Inflammatory macrophage treated with lipopolysaccharide for 4 hours (primary cell): Measurements from ENCODE around the gene POP5.
A peak's percentile ranks its signal among the peaks of the same experiment; 100 is the strongest.
"Not testable (repeated sequence)": the region's sequence is repeated elsewhere in the genome, so short reads cannot be mapped to it uniquely, and the experiment has no call there.

Source experiments
- DNase-seq: peaks from one replicate; pipeline ENCODE4 v3.0.0-alpha.2; 2020

The POP5 gene, protein sequence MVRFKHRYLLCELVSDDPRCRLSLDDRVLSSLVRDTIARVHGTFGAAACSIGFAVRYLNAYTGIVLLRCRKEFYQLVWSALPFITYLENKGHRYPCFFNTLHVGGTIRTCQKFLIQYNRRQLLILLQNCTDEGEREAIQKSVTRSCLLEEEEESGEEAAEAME

DNA sequence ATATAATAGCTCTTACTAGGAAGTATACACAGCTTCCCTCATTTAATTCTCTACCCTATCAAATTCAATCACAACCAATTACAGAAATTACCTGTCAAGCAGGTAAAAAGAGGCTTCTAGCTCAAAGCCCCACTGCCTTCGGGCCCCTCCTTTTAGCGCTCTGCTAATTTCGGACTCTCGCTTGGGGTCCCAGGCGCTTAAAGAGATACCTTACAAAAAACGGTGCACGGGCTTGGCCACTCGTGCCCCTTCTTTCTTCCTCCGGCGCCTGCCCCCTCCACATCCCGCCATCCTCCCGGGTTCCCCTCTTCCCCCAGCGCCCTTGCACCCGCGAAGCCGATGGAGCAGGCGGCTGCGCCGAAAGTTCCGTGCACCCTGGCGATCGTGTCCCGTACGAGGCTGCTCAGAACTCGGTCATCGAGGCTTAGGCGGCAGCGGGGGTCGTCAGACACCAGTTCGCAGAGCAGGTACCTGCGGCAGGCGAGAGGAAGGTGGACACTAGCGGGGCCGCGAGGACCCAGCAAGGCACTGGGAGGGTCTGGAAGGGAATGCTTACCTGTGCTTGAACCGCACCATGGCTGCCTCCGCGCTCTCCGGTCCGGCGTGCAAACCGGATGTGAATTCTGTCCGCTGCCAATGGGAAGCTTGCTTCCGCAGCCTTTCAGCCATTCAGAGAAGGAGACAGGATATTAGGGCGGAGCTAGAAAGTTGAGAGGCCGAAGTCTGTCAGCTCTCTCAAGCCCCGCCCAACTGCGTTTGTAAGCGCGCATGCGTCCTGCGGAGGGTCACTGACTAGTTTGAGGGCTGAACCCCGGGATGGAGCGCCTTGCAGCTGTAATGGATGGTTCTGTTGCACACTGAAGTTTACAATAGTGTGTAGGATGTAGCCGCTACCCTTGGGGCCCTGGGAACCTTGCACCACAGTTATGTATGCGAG is at the start of gene POP5:
TSS of gene POP5 (minus strand) at position 616 of the 937 bp plus-strand sequence. CDS start at position 576, 40 bp downstream.
- DNase-seq, result peak; percentile 99

DNA sequence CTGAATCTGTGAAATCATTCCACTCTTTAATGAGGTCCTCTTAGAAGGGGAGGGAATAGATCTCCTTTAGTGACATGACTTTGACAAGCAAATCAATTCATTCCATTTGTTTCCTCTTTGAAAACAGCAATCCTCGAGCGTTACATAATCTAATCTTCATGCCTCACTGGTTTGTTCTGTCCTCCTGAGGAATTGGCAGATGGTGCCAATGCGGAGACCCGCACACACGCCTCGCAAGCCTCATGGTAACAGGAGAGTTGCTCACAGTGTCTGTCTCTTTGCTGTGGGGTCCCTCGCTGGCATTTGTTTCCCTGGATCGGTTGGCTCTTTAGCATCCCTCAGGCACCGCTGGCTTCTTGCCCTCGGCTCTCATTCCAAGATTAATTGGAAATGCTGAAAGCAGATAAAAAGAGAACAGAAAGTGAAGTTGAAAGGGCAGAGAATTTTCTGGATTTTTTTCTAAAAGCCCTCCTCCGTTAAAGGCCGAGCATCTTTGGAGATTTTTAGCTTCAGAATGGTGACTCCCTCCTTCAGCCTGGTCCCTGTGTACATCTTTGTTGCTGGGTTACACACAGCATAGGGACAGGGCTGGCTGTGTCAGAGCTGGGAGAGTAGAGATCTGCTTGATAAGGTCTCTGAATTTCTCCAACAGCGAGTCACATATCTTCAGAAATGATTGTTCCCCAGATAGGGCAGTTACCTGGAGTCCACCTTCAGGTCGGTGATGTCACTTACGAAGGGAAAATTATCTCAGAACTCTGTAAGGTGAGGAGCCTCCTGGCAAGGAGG is 49.1 kb upstream of the POP5 start:
- no peak for DNase-seq

DNA sequence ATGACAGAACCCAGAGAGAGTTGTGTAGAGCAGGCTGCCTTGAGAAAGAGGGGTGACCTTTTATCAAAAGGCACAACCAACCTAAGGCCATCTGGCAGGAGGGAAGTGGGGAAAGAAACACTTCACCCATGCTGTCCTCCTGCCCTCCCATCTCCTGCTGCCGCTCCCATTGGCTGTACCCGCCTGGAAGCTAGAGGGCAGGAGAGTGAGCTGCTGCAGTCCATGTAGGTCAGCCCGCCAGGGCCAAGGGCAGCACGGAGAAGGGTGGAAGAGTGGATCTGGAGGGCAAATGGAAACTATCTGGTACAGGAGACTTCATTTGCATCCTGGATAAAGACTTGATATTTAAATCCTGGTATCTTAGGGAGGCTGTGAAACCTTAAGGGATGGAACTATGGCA is 47.7 kb upstream of the POP5 start:
- no peak for DNase-seq

DNA sequence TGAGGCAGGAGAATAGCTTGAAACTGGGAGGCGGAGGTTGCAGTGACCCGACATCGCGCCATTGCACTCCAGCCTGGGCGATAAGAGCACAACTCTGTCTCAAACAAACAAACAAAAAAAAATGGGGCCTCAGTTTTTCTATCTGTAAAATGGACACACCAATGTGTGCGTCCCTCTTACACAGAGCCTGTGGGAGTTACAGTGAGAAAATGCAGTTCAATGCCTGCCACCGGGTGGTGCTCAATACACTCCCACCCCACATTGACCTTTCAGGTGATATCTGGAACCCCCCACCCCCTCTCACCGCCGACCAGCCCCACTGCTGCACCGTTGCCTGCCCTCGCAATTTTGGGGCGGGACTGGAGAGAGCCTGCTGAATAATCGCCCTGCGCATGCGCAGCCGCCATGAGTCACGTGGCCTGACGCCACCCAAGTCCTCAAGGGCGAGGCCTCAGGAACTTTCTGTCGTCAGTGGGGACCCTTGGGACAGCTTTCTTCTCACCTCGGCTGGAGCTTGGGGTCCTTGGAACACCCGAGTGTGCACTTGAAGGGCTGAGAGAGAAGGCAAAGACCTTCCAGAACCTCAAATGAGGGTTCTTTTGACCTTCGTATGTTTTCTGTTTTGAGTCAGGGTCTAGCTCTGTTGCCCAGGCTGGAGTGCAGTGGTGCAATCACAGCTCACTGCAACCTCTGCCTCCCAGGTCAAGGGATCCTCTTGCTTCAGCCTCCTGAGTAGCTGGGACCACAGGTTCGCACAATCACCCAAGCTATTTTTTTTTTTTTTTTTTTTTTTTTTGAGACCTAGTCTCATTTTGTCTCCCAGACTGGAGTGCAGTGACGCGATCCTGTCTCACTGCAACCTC is 44.6 kb upstream of the POP5 start:
- no peak for DNase-seq

DNA sequence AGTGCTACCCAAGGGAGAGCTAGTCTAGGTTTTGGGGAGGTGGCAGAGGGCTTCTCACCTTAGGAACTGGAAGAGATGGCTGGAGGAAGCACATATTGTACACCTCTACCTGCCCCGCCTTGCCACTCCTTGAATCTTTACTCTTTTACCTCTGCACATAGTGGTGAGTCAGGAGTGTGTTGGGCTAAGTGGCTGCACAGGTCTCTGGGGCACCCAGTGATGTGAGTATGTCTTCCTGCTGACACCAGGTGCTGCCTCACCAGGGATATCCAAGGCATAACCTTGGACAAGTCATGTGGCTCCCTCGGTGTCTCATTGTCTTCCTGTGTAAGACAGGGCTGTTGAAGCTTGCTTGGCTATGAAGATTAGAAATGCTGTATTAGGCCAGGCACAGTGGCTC is 39.4 kb upstream of the POP5 start:
- DNase-seq, result no peak

DNA sequence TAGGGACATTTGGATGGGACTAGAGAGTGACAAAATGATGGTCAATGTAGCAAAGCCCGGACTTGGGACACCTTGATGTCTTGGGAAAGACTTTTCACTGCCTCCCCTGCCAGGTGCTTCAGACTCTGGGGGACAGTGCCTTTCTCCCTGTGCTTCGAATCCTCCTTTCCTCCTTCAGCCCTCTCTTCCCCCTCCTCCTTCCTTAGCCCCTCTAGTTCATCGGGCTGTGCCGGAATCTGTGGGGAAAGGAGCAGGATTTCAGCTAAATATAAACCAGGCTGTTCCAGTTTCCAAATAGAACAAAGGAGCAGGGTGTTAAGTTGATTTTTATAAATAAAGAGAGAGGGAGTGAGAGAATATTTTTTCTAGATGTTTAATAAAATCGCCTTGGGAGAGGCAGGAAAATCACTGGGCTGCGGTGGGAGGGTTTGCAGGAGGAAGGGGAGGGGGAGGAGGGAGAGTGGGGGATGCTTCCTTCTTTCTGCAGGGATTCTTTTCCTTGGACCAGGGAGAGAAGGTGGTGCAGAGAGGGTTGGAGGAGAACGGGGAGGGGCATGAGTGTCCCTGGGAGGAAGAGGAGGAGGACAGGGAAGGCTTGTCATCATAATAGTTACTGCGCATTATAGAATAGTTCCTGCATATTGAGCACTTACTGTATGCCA is 37.9 kb upstream of the POP5 start:
- no peak for DNase-seq

DNA sequence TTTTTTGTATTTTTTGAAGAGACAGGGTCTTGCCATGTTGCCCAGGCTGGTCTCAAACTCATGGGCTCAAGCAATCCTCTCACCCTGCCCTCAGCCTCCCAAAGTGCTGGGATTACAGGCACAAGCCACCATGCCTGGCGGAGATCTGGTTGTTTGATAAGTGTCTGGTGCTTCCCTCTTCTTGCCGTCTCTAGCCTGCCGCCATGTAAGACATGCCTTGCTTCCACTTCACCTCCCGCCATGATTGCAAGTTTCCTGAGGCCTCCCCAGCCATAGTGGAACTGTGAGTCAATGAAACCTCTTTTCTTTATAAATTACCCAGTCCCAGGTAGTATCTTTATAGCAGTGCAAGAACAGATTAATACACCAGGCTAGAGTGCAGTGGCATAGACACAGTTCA is 36.6 kb upstream of the POP5 start:
- not testable (repeated sequence) for DNase-seq

DNA sequence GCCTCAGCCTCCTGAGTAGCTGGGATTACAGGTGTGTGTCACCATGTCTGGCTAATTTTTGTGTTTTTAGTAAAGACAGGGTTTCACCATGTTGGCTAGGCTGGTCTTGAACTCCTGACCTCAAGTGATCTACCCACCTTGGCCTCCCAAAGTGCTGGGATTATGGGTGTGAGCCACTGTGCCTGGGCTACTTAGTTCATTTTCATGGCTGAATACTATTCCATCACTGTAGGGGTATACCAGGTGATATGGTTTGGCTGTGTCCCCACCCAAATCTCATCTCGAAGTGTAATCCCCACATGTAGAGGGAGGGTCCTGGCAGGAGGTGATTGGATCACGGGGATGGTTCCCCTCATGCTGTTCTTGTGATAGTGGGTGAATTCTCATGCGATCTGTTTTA is 36.0 kb upstream of the POP5 start:
- DNase-seq, result not testable (repeated sequence)

DNA sequence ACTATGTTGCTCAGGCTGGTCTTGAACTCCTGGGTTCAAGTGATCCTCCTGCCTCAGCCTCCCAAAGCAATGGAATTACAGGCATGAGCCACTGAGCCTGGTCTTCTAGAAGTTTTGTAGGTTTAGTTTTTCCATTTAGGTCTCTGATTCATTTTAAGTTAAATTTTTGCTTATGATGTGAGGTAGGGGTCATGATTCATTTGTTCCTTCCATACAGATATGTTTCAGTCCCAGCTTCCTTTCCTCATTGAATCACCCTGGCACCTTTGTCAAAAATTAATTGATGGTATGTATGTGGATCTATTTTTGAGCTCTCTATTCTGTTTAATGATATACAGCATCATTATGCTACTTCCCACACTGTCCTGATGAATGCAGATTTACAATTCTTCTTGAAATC is 33.6 kb upstream of the POP5 start:
- DNase-seq, result no peak

DNA sequence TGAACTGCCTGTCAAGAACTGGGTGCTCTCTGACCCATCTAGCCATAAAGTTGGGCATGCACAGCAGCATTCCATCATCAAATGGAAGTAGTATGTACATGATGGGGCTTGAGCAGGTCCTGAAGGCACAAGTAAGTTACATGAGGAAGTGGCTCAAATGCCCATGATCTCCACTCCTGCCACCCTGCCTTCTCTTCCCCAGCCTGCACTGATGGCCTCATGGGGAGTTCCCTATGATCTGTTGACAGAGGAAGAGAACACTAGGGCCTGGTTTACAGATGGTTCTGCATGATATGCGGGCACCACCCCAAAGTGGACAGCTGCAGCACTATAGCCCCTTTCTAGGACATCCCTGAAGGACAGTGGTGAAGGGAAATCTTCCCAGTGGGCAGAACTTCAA is 30.3 kb upstream of the POP5 start:
- peak; percentile 11 for DNase-seq

DNA sequence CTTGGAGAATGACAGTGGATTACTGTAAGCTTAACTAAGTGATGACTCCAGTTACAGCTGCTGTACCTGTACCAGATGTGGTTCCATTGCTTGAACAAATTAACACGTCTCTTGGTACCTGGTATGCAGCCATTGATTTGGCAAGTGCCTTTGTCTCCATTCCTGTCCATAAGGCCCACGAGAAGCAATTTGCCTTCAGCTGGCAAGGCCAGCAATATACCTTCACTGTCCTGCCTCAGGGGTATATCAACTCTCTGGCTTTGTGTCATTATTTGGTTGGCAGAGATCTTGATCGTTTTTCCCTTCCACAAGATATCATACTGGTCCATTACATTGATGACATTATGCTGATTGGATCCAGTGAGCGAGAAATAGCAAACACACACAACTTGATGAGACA is 29.4 kb upstream of the POP5 start:
- no peak for DNase-seq

DNA sequence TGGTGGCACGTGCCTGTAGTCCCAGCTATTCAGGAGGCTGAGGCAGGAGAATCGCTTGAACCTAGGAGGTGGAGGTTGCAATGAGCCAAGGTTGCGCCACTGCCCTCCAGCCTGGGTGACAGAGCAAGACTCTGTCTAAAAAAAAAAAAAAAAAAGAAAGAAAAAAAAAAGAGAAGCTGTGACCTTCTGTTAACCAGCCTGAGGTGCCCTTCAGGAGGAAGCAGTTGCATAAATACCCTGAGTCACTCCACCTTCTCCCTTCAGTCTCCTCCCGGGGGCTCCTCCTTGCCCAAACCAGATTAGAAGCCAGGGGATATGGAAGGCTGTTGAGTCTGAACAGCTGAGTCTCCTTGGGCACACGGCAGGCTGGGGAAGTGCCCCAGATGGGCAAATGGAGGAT is 21.2 kb upstream of the POP5 start:
- DNase-seq, result peak; percentile 84

DNA sequence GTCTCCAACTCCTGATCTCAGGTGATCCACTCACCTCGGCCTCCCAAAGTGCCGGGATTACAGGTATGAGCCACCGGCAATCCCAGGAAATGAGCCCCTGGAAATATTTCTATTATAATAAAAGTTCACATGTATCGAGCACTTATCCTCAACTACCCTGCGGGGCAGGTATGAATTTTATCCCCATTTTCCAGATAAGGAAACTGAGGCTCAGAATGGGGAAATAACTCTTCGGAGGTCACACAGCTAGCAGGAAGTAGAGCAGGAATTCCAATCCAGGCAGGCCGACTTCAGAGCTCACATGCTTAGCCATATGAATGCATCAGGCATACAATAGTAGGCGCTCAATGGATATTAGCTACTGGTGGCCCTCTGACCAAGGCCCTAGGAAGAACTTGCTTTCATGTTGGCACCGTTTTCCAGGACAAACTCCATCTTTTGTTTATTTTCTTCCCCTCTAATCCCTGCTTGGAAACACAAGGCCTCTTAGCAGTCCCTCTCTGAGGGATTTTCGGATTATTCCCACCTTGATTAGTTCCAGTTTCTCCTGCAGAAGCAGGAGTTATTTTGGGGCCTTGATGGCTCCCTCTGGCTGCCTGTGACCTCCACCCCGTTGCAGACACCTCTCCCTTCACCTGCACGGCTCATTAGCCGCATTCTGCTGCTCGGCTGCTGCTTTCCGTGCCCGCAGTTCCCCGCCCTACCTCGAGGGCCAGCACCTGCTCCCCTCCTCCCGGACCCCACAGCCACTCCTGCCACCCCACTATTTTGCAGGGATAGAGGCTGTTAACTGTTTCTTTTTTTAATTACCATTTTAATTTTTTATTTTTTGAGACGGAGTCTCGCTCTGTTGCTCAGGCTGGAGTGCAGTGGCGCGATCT is 18.7 kb upstream of the POP5 start:
- DNase-seq, result no peak

DNA sequence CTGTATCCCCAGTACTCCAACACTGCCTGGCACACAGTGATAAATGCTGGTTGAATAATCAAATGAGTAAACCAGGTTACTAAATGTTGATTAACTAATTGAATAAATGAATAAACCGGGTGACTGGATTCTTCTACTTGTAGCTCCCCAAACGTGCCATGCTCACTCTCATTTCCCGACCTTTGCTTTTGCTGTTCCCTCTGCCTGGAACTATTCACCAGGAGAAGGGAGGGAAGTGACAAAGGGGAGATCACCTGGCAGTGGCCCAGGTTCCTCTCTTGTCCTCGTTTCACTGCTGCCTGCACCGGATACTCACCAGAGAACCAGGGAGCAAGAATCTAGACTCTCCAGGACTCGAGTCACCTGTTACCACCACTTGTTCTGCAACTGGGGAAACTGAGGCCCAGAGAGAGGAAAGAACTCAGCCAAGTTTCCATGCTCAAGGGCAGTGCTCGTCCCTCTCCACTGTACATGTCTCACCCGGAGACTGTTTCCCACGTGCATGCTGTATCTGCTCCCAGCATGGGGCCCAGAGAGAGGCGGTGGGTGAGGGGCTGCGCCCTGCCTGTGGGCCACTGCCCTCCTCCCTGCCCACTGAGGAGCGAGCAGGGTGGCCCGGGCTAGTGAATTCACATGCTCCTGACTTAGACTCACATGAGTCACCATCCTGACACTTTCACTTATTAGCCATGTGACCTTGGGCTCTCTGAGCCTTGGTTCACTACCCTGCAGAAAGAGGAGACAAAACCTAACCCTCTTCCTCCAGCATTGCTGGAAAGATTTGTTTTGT is 17.7 kb upstream of the POP5 start:
- DNase-seq, result peak; percentile 90

DNA sequence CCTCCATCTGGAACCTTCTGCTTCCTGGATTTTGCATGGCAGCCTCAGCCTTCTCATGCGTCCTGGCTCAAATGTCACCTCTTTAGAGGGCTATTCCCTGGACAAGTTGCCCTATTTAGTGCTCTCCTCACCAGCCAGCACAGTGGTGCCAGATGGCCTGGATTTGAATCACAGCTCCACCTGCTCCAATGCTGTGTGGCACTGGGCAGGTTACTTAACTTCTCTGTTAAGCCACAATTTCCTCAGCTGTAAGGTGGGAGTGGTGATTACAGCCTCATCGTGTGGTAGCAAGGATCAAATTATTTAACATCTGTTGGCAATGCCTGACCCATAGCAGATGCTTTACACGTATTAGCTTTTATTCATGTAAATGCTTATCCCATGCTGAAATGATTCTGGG is 16.7 kb upstream of the POP5 start:
- no peak for DNase-seq

DNA sequence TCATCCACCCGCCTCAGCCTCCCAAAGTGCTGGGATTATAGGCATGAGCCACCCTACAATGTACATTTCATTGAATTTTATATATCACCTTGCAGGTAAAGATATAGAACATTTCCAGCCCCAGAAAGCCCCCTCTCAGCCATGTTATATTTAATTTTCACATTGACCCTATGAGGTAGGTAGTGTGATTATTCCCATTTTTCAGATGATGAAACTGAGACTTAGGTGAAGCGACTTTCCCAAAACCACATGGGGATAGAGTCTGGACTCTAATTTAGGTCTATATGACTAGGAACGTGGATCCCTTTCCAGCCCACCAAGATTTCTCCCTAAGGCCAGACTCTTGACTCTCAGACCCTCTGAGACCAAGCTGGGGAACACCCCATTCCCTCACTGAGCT is 15.7 kb upstream of the POP5 start:
- DNase-seq, result no peak

DNA sequence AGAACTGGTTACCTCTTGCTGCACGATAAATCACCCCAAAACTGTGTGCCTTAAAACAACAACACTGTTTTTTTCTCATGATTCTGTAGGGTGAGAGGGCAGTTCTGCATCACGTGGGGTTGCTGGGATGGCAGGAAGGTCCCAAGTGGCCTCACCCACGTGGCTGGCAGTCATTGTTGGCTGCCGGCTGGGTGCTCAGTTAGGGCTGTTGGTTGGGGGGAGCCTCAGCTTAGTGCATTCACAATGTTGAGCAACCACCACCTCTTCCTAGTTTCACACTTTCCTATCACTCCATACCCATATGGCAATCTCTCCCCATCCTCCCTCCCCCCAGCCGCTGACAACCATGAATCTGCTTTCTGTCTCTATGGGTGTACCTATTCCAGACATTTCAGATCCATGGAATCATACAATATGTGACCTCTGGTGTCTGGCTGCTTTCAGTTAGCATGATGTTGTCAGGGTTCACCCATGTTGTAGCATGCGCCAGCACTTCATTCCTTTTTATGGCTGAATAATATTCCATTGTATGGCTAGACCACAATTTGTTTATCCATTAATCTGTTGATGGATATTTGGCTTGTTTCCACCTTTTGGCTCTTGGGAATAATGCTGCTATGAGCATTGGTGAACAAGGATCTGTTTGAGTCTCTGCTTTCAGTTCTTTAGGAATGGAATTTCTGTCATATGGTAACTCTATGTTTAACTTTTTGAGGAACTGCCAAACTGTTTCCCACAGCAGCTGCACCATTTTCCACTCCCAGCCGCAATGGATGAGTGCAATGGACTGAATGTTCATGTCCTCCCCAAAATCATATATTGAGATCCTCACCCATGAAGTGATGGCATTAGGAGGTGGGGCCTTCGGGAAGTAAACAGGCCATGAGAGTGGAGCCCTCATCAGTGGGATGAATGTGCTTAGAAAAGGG is 11.2 kb upstream of the POP5 start:
- DNase-seq, result no peak

DNA sequence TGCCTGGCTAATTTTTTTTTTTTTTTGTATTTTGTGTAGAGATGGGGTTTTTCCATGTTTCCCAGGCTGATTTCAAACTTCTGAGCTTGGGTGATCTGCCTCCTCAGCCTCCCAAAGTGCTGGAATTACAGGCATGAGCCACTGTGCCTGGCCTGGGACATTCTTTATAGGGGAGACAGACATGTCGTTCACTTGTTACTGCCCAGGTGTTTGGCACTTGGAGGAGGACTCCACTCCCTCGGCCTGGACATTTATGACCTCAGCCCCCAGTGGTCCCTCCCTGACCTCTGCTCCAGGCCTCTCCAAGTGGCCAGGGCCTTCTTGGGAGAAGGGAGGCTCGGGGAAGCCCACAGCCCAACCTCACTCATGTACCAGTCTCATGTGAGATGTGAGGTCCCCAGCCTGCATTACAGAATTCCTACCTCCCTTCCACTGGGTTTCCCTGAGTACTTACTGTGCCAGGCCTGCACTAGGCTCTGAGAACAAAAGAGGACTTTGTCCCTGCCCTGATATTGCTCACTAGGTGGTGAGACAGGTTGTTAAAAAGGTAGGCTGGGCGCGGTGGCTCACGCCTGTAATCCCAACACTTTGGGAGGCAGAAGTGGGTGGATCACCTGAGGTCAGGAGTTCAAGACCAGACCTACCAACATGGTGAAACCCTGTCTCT is 9.7 kb upstream of the POP5 start:
- DNase-seq, result no peak
